ENCODE results near the gene CCDC73.

DNA sequence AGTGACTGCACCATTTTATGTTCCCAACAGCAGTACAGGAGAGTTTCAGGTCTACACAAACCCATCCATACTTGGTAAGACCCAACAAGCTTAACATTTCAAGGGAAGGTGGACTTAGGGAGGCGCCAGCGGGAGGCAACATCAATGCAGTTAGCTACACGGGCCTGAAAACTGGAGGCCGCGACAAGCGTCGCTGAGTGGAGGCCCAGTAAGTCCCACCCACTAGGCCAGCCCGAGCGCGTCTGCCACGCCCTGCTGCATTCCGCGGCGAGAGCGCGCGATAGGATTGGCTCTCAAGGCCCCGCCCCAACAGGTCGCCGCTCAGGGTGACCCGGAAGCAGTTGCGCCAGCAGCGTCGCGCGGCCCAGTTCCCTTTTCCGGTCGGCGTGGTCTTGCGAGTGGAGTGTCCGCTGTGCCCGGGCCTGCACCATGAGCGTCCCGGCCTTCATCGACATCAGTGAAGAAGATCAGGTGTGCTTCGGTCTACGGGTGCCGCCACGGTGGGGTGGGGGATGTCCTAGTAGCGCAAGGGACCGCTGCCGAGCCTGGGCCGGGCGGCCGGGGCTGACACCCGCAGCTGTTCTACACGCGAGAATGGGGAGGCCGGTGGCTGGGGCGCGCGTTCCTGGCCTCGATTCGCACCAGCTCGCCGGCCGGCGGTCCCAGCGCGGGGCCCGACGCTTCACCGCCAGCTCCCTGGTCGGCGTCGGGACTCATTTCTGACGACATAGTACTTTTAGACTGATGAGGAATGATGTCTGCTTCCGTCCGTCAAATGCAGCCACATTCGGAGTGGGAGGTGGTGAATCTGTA lies 210.8 kb downstream of the CCDC73 start, which contains the start of gene EIF3M:
- TF ChIP-seq, protein P1, sequence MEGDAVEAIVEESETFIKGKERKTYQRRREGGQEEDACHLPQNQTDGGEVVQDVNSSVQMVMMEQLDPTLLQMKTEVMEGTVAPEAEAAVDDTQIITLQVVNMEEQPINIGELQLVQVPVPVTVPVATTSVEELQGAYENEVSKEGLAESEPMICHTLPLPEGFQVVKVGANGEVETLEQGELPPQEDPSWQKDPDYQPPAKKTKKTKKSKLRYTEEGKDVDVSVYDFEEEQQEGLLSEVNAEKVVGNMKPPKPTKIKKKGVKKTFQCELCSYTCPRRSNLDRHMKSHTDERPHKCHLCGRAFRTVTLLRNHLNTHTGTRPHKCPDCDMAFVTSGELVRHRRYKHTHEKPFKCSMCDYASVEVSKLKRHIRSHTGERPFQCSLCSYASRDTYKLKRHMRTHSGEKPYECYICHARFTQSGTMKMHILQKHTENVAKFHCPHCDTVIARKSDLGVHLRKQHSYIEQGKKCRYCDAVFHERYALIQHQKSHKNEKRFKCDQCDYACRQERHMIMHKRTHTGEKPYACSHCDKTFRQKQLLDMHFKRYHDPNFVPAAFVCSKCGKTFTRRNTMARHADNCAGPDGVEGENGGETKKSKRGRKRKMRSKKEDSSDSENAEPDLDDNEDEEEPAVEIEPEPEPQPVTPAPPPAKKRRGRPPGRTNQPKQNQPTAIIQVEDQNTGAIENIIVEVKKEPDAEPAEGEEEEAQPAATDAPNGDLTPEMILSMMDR (IDR thresholded peaks at IDR 0.05): peak in 1 of 12 donors; percentile 20
- peak in 1 of 2 donors; percentile 50 for TF ChIP-seq POLR2A (IDR thresholded peaks at IDR 0.05)
